ENCODE measurements around the gene CEP128. TPM values are rescaled to one million over a fixed set of nuclear protein-coding genes. Genes with fewer than 3 reads are reported as not detected.

CEP128 gene
- polyA plus RNA-seq, 3 donors = 5.7 to 6.9 (median 6.4) TPM

DNA sequence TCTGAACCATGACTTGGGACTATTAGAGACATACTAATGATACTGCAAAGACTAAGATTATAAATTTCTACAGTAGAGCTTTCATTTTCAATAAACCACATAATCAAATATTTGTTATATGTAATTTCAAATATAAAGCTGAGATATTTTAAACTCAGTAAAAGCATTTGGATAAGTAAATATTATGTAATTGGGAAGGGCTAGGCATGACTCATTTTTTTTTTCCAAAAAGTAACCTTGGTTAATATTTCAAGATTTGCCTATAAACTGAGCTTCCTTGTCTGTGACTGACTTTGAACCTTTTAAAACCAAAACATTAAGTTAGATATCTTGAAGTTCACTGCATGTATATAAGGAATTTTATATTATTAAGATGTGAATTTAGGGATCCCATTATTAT is 332.5 kb downstream of the CEP128 start:
- no peak for DNase-seq

DNA sequence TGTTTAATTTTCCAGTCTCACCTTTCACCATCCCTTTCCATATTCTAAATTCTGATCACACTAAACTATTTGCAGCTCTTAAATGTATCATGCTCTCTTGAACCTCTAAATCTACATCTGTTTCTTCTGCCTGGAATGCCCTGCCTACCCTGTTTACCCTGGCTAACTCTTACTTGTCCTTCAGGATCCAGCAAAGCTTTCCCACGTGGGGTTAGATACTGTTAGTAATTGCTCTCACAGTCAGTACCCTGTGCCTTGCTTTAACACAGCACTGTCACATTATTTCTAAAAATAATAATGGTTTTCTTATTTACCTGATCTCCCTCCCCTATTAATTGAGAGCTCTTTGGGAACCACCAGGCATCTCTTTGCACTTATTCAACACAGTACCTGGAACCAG is 333.0 kb downstream of the CEP128 start:
- no peak for DNase-seq

DNA sequence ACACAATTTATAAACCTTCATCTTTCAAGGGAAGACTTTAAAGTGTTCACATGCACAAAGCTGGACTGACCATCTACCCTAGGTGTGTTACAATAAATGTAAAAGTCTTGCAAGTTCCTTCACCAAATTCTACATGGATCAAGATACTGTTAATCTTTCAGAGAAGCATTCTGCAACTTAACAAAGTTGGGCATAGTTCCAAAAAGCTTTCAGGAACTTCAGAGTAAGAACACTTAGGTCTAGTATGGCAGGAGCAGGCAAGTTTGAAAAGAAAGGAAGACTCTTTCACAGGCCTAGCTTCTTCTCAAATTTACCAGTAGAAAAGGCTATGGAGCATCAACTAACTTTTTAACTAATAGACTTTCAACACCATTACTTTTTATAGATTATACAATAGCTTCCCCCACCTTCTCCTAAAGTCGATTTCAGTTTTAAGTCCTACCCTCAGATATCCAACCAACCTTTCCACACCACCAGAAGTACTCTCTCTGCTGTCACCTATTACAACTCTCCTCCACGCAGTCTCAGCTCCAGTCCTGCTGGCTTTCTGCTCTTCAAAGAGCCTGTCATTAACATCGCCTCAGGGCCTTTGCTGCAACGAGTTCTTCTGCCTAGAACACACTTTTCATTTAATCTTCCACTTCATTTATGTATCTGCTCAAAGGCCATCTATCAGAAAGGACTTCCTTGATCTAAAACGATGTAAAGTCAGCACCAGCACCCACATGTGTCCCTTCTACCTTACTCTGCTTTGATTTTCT is 333.9 kb downstream of the CEP128 start:
- no peak for DNase-seq

DNA sequence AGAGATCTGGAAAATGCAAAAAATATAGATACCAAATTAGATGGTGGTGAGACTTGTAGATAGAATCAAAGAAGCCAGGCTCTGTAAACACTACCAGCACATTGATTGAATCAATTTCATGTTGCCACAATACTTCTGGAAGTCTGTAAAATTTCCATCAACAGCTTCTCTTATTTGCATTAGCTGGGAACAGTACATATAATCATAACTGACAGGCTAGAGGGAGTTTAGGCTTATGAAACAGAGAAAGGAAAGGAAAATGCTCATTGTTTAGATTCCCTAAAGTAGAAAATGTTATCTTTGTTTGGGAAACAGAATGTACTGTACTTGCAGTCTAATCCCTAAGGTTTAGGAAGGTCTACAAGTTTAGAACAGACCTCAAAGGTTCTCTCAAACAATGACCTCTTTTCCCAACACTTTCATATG is 335.2 kb downstream of the CEP128 start:
- DNase-seq = no peak

DNA sequence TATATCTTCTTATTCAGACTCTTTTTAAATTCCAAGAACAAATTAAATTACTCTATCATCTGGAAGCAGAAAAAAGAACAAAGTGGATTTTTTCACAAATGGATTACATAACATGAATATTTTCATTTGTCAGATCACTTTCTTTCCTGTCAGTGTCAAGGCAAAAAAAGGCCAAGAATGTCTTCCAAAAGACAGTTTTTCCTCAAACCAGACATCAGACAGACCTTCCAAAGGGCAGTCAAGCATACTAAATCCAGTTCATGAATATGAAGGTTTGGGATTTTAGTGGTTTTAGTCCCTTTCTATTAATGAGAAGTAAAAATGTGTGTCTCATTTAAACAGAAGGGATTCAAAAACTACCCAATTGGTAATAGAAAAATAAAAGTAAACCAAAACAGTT is 336.0 kb downstream of the CEP128 start:
- no peak for DNase-seq

DNA sequence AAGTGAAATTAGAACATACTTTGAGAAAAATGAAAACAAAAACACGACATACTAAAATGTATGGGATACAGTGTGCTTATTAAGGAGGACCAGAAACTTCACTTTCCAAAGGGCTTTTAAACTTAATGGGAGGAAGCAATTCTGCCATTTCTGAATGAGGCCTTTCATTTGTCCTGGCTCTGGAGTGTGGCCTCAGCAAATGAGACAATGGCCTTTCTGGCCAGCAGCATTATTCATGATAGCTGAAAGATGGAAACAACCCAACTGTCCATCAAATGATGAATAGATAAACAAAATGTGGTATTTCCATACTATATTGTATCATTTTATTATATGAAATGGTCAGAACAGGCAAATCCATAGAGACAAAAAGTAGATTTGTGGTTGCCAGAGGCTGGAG is 338.6 kb downstream of the CEP128 start:
- DNase-seq = no peak

DNA sequence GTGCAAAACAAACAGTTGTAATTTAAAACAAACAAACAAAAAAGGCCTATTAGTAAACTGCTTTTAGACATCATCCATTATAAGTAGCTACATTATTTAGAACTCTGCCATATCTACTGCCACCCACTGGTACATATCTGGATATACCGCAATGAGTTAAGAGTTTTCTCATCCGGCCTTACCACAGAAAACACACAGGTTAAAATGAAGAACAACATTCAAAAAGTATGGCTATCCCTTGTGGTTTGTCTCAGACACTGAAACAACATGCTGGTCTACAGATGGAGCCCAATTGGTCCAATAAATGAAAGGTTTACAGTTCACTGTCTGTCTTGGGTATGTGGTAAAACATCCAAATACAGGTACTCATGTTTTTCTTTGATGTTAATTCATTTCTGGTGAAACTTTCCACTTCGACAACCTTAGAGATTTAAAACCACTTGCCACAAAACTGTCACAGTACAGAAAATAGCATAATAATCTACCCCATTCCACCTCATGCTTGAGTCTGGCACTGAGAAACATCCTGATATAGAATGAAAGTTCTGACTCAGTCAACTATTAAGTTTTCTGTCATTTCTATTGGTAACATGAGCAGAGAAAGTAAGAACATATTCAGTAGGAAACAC is 354.3 kb downstream of the CEP128 start:
- no peak for DNase-seq

DNA sequence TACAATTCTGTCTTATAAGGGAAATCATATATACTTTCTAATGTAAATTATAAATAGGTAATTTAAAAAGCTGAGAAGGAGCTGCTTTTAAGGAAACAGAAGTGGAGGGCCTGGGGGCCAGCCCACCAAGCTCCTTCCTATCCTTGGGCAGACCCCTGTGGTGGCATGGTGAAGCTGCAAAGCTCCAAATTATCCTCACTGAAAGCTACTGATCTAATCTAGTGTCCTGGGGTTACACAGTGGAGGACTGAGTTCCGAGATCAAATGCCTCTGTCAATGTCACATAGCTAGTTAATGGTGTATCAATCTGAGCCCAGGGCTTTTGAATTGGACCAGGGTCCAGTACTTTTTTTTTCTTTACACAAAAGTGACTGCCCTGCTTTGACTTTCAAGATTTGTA is 355.4 kb downstream of the CEP128 start:
- no peak for DNase-seq

DNA sequence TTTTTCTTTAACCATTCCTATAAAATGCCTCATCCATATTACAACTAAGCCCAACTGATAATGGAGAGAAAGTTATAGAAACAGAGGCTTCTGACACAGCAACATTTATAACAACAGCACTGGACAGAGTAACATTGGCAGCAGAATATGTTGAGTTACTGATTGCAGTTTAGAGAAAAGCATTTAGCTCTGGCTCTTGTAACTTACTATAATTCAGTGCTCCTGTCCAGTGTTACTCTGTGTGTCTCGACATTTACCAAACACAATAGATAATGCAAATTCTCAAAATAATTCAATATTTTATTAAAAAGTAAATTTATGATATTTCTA is 356.1 kb downstream of the CEP128 start:
- no peak for DNase-seq

DNA sequence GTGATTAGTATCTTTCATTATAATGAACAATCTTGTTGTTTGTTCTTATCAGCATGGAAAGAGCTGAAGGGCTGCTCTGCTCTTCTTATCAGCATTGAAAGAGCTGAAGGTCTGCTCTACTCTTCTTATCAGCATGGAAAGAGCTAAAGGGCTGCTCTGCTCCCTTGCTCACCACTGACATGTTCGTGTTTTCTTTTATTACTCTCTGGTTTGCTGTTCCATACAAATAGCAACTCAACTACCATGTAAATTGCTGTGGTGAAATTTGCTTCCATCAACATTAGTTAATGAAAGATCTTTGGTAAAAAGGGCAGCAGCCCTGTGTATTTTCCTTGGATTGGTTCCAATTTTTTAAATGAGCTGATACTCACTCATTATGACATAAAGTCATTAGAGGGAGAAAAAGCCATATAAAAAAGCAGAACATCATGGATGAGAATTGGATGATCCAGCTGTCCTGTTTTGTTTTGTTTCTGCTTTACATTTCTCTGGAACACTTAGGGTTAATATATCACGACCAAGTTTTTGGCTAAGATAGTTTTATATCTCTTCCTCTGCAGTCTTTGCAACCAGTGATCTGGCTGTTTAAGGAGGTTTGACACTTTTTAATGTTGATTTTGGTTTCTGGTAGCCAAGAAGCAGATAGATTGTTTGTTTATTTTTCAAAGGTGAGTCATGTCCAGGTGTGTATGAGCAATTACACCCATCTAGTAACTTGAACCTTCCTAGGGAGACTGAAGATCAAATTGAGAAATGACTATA is 356.6 kb downstream of the CEP128 start:
- DNase-seq = no peak

DNA sequence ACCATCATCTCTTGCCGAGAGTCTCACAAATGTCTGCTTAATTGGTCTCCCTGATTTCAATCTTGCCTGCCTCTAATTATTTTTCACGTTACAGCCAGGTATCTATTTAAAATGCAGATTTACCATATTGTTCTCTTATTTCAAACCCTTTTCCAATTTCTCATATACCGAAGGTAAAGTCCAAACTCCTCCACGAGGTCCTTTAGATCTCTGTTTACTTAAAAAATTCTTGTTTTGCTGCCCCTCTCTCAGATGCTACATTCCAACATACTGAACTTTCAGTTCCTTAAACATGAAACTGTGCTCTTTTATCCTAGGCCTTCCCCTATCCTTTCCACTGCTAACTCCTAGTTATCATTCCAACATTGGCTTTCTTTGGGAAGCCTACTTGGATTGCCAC is 363.9 kb downstream of the CEP128 start:
- DNase-seq = no peak

DNA sequence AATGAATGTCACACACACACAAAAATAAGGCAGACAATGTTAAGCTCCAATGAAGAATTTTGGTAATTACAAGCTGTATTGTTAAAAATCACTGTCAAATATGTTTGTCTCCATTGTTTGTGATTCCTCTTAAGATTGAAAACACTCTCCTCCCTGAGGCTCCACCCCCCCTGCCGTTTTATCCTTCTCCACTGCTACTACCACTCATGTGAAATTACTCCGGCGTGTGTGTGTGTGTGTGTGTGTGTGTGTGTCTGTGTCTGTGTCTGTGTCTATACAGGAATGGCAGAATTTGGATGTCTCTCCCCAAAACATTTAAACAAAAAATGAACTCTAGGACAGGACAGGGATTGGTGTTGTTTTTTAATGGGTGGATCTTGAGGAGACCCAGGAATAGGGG is 365.1 kb downstream of the CEP128 start:
- no peak for DNase-seq

DNA sequence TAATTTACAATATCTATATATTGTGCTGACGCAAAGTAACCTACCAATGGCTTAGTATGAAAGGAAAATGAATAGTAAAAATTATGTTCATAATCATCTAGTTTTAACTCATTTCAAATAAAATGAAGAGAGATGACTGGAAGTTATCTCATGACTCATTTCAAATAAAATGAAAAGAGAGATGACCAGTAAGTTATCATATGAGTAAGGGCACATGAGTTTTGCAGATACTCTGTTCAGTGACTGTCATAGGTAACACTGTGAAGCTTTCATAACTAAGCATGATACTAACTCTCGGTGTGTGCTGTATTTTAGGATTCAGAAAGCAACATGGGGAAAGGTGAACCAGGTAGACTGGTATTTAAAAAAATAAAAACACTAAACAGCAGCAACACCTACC is 365.8 kb downstream of the CEP128 start:
- DNase-seq = no peak

DNA sequence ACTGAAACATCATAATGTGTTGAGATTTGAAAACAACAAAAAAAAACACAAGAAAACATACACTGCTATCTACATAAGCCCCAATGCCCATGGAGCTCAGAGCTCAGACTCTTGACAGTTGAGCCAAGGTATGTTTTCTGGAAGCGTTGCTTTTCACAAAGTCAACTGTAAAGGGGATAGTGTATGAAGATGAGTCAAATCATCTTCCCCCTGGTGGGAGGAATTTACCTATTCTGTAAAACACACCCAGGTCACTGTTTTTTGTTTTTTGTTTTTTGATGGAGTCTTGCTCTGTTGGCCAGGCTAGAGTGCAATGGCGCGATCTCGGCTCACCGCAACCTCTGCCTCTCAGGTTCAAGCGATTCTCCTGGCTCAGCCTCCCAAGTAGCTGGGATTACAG is 368.9 kb downstream of the CEP128 start:
- no peak for DNase-seq

DNA sequence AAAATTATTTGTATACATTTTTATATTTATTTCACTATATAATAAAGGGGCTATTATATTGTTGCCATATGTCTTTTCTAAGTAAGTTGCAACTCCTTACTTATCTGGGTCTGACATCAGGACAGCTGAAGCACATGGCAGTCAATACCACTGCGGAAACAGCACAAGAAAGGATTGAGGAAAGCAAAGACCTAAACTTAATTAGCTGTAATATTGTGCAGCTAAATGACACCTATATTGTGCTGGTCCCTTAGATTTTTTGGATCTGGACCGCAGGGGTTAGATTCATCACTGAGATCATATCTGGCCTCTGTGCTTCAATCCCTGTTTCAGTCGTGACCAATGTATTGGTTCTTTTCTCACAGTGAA is 370.6 kb downstream of the CEP128 start:
- DNase-seq = no peak

DNA sequence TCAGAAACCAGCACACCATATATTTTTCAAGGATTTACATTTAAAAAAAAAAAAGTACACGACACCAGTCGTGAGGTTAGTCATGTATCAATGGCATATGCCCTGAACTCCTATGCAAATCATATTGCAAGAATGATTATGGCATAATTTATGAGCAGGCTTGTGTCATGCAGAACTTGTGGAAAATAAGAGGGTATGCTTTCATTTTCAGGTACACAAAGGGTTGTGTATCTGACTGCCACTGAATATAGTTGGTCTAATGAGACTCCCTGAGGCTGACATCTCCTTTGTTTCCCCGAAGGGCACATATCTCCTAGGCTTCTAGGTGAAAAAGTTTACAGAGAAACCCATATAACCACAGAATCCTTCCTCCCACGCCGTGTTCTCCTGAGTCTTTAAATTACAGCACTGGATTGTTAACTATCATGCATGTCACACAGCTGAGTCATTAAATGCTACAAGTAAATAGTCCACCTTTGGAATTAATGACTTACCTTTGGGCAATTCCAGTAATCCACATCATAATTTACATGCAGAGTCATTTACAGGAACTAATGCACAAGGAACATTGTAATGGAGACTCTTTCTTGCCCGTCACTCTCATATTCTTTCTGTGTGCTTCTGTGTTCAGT is 373.5 kb downstream of the CEP128 start:
- DNase-seq = no peak

DNA sequence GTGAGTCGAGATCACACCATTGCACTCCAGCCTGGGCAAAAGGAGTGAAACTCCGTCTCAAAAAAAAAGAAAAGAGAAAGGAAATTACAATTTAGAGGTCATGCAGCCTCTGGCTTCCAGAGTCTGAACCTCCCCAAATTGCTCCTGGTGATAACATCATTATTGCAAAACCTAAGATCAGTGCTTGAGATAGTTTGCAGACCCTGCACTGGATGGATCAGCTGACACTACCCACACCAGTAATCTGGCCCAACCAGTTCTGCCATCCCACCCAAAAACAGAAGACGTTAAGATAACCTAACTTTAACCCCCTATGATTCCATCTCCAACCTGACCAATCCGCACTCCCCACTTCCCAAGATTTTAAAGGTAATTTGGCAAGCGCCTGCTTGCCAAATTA is 376.5 kb downstream of the CEP128 start:
- DNase-seq = no peak

DNA sequence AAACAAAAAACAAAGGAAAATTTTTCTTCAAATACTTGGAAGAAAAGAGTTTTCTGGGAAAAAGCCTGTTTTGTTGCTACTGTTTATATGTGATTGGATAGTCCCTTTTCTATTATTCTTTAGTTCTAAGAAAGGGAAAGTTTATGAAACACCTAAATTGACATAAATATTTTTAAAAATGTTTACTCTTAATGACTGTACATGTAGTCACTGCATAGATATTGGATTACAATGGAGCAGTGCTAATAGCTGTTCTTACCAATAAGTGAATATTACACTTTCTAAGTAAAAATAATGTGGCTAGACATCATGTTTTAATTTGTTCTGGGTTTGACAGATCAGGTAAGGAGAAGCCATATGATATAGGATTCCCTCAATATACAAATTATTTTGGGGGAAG is 377.5 kb downstream of the CEP128 start:
- no peak for DNase-seq

DNA sequence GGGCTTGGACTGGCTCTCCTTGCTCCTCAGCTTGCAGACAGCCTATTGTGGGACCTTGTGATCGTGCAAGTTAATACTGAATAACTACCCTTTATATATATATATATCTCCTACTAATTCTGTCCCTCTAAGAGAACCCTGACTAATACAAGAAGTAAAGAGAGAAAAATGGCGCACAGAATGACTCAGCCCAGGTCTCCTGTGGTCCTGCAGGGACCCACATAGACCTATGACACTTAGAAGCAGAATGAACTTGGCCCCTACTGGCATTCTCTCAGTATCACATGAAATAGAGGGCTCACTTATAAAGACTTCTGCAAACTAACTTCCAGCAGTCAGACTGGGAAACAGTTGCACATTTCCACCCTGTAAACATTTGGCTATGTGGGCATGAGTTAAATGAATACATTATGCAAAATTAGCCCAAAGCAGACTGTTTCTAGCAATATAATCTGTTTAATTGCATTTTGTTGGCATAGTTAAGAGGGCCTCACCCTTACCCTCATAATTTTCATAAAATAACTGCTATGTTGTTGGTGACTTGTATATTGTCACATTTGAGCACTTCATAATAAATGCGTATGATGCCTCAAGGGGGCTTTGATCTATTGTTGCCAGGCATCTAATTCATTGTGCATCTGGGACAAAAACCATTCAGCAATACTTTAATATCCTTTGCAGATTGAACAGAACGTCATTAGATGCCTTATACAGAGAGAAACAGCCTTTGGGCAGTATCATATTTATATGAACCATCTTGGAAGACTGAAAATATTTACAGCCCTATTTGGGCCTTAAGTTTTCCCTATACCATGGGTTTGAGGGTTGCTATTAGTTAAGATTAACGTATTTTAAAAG is 380.5 kb downstream of the CEP128 start:
- no peak for DNase-seq

DNA sequence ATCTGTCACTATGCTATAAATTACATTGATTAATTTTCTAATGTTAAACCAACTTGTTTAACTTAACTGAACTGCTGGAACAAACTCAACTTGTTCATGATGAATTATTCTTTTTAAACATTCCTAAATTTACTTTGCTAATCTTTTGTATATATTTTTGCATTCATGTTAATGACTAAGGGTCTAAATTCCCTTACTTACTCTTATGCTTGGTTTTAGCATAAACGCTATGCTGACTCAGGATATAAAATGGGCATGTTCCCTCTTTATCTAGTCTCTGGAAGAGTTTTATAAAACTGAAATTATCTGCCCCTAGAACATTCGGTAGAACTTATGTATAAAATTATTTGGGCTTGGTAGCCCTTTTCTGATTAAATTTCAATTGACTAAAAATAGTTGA is 387.4 kb downstream of the CEP128 start:
- DNase-seq = no peak

DNA sequence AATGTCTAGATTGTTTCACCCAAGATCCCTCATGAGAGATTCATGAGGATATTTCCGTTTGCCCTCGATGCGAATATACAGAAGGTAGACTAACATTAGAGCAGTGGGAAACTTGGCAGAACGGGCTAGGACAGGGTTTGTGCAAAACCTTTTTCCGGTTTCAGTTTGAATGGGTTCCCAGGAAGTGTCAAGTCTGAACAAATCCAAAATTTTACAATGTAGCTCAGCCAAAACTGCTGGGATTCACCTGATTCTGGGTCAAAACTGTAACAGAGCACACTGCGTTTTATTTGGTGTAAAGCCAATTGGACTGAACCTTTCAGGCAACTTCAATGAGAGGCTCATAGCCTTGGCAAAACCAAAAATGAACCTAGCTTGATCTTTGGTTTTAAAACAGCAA is 392.4 kb downstream of the CEP128 start:
- DNase-seq = no peak
